Measurements from ENCODE around the gene MUS81. TPM values are rescaled to one million over a fixed set of nuclear protein-coding genes. Genes with fewer than 3 reads are reported as not detected.
"Not testable (repeated sequence)": the region's sequence is repeated elsewhere in the genome, so short reads cannot be mapped to it uniquely, and the experiment has no call there.

Gene MUS81
- total and polyA plus RNA-seq, 2 donors (not counting 3 experiments of a cell fraction or from before 2014, with no cell fraction given): 57.9 to 76.9 TPM

- H3K4me3 ChIP-seq (replicated peaks in 1 of 3; ENCODE audit: insufficient read depth in 1 of 3, low read depth in 1 of 3, low read length in 3 of 3); DNase-seq (ENCODE audit: low read depth, low spot score); H3K4me2 ChIP-seq (ENCODE audit: insufficient read depth, low read length); H2AFZ ChIP-seq (ENCODE audit: low read depth, low read length); H4K20me1 ChIP-seq (replicated peaks; ENCODE audit: control insufficient read depth, extremely low read depth, insufficient read depth, low read length); BruUV-seq (replicated peaks); H3K79me2 ChIP-seq (ENCODE audit: control insufficient read depth, insufficient read depth, low read length); intact Hi-C loops (cut with micrococcal nuclease); POLR2A ChIA-PET; dilution Hi-C loops (cut with MboI; ENCODE audit: extremely low pct_ligation_motif_present, low sequenced_read_pairs); H3K9me1 ChIP-seq (replicated peaks; ENCODE audit: control insufficient read depth, extremely low read depth, insufficient read depth, low read length); H3K9me3 ChIP-seq (replicated peaks; ENCODE audit: control insufficient read depth, insufficient read depth, low read length); H3K9ac ChIP-seq (replicated peaks; ENCODE audit: extremely low read depth, insufficient read depth, low read length); FAIRE-seq; H3K27ac ChIP-seq (ENCODE audit: insufficient read depth, low read depth, low read length); H3K36me3 ChIP-seq (ENCODE audit: control insufficient read depth in 2 of 2, extremely low read depth in 1 of 2, insufficient read depth in 2 of 2, low read length in 2 of 2): not testable (repeated sequence)
- peaks cover 11% of the 10 kb centered on the region for H3K4me1 ChIP-seq (ENCODE audit: control insufficient read depth, extremely low read depth, insufficient read depth, low read length)
- CTCF ChIA-PET: interaction anchor here (0.6 to 2.6 kb wide), 6 partner anchors 11 to 1366 kb away, joined by 3 to 9 read pairs (median 6); no protein-coding TSS in a partner anchor
- H3K27me3 ChIP-seq (ENCODE audit: control insufficient read depth in 2 of 2, insufficient read depth in 2 of 2, low read length in 2 of 2): peaks cover 21 to 28% of the 10 kb centered on the region in 2 experiments
These were observed 28.0 kb upstream of the MUS81 start for GRCh38 chr11:65832231-65832630.

- TF ChIP-seq MAX (IDR thresholded peaks at IDR 0.05; ENCODE audit: insufficient read depth, insufficient read length): peak; percentile 73
- TF ChIP-seq GATA2 (IDR thresholded peaks at IDR 0.05; ENCODE audit: insufficient read depth, insufficient read length, low read depth, low read length): no peak
- peak; percentile 41 for TF ChIP-seq MYC (IDR thresholded peaks at IDR 0.05; ENCODE audit: low read depth, low read length)
- DNase-seq (ENCODE audit: low read depth, low spot score) (peak; percentile 92), FAIRE-seq (peak; percentile 93)
- H3K27ac ChIP-seq (ENCODE audit: insufficient read depth, low read depth, low read length): no peak within 1 kb of the TSS
- peak within 1 kb of the TSS; percentile 21 to 49 (median 38) for H3K4me3 ChIP-seq (replicated peaks in 1 of 3; ENCODE audit: insufficient read depth in 1 of 3, low read depth in 1 of 3, low read length in 3 of 3)
- CTCF ChIA-PET: interaction anchor here (0.8 to 2.6 kb wide), 8 partner anchors 15 to 207 kb away, joined by 3 to 8 read pairs (median 5); partner anchors contain the start of gene MUS81
- H2AFZ ChIP-seq (ENCODE audit: low read depth, low read length): peak within 1 kb of the TSS; percentile 90
- peak within 1 kb of the TSS; percentile 72 for H3K4me2 ChIP-seq (ENCODE audit: insufficient read depth, low read length)
- BruUV-seq (replicated peaks): no TSS peak
- no peak within 1 kb of the TSS for H3K9ac ChIP-seq (replicated peaks; ENCODE audit: extremely low read depth, insufficient read depth, low read length)
- POLR2A ChIA-PET: interaction anchor here (0.7 kb wide), 1 partner anchor 116 kb away, joined by 4 read pairs; no protein-coding TSS in a partner anchor
- peaks cover 21 to 26% of the 10 kb centered on the region in 2 experiments for H3K27me3 ChIP-seq (ENCODE audit: control insufficient read depth in 2 of 2, insufficient read depth in 2 of 2, low read length in 2 of 2)
- H3K4me1 ChIP-seq (ENCODE audit: control insufficient read depth, extremely low read depth, insufficient read depth, low read length): peaks cover 11% of the 10 kb centered on the region
- no peaks in the 10 kb centered on the region for H3K9me1 ChIP-seq (replicated peaks; ENCODE audit: control insufficient read depth, extremely low read depth, insufficient read depth, low read length)
- no peaks in the 10 kb centered on the region for H4K20me1 ChIP-seq (replicated peaks; ENCODE audit: control insufficient read depth, extremely low read depth, insufficient read depth, low read length)
- H3K36me3 ChIP-seq (ENCODE audit: control insufficient read depth in 2 of 2, extremely low read depth in 1 of 2, insufficient read depth in 2 of 2, low read length in 2 of 2): no peaks in the 10 kb centered on the region
- dilution Hi-C loops (cut with MboI; ENCODE audit: extremely low pct_ligation_motif_present, low sequenced_read_pairs): no loop called here
- no peaks in the 10 kb centered on the region for H3K79me2 ChIP-seq (ENCODE audit: control insufficient read depth, insufficient read depth, low read length)
- intact Hi-C loops (cut with micrococcal nuclease): no loop called here
- no peaks in the 10 kb centered on the region for H3K9me3 ChIP-seq (replicated peaks; ENCODE audit: control insufficient read depth, insufficient read depth, low read length)
These were observed 26.8 kb upstream of the MUS81 start, which contains the start of gene SNX32 for GRCh38 chr11:65833297-65834030. TSS of gene SNX32 (plus strand) at chr11:65833963. CDS start at chr11:65834066, 103 bp downstream.

Measured in endothelial cell of umbilical vein (primary cell).